IMR-90 (cell line): ENCODE measurements around the gene FAM83G. TPM values are rescaled to one million over a fixed set of nuclear protein-coding genes. Genes with fewer than 3 reads are reported as not detected.

Experiments
- ATAC-seq: fragments of 200-7000 bp; cut with Tn5 transposase; 2 replicates; pipeline ENCODE4 v1.9.1; 2020; ENCODE audit warnings: low read depth, mild to moderate bottlenecking, moderate library complexity
- BruUV-seq: library from RNA; stranded (reverse); fragments of 400-500 nt; replicated peaks from 2 replicates; lab custom pipeline; 2021; lab: Mats Ljungman, UMichigan
- CTCF ChIA-PET: fragments of 300-600 bp; formaldehyde crosslinking; extraction: SDS; loops from one replicate; lab custom pipeline; 2021; ENCODE audit warnings: antibody characterized with exemption; lab: Yijun Ruan, JAX
- POLR2A ChIA-PET: fragments of 300-600 bp; sonication (Branson Sonifier 250); formaldehyde crosslinking; loops from one replicate; lab custom pipeline; 2022; ENCODE audit warnings: antibody characterized with exemption; ENCODE audit not compliant: unreplicated experiment; lab: Charles Lee
- DNase-seq: peaks from one replicate; pipeline ENCODE4 v3.0.0; 2013
- H2AFZ ChIP-seq: replicated peaks from 2 replicates; pipeline ENCODE3; 2013; ENCODE audit warnings: low read length, mild to moderate bottlenecking; ENCODE audit not compliant: poor library complexity
- H2AK5ac ChIP-seq: 2 replicates; pipeline ENCODE4 v1.6.1; 2013; ENCODE audit warnings: low read depth, low read length, inconsistent platforms
- H2AK9ac ChIP-seq: replicated peaks from 2 replicates; pipeline ENCODE3; 2013; ENCODE audit warnings: mild to moderate bottlenecking, low read depth, low read length, moderate library complexity; ENCODE audit not compliant: poor library complexity
- H2BK120ac ChIP-seq: 2 replicates; pipeline ENCODE4 v1.6.1; 2013; ENCODE audit warnings: low read depth, low read length, inconsistent platforms
- H2BK15ac ChIP-seq: 3 replicates; pipeline ENCODE4 v1.6.1; 2013; ENCODE audit warnings: low read depth, low read length, inconsistent platforms
- H2BK20ac ChIP-seq: 2 replicates; pipeline ENCODE4 v1.6.1; 2013; ENCODE audit warnings: low read depth, mild to moderate bottlenecking, inconsistent platforms, low read length, moderate library complexity
- H2BK5ac ChIP-seq: 2 replicates; pipeline ENCODE4 v1.6.1; 2013; ENCODE audit warnings: mild to moderate bottlenecking, low read depth, low read length, inconsistent platforms; ENCODE audit not compliant: poor library complexity, severe bottlenecking
- H3K14ac ChIP-seq: replicated peaks from 2 replicates; pipeline ENCODE4 v1.6.1; 2013; ENCODE audit warnings: low read depth, low read length, inconsistent platforms
- H3K18ac ChIP-seq: 2 replicates; pipeline ENCODE4 v1.6.1; 2013; ENCODE audit warnings: low read depth, low read length, control low read depth
- H3K23ac ChIP-seq: 2 replicates; pipeline ENCODE4 v1.6.1; 2013; ENCODE audit warnings: low read depth, low read length, inconsistent platforms
- H3K27ac ChIP-seq: 2 replicates; pipeline ENCODE4 v1.5.1; 2013; ENCODE audit warnings: mild to moderate bottlenecking, control low read depth, low read length; ENCODE audit not compliant: insufficient read depth
- H3K27me3 ChIP-seq: 2 replicates; pipeline ENCODE4 v1.6.1; 2013; ENCODE audit warnings: low read length; ENCODE audit not compliant: control insufficient read depth, insufficient read depth
- H3K36me3 ChIP-seq: 2 replicates; pipeline ENCODE4 v1.6.1; 2013; ENCODE audit warnings: low read length, mixed read lengths; ENCODE audit not compliant: control insufficient read depth, insufficient read depth
- H3K4ac ChIP-seq: 2 replicates; pipeline ENCODE4 v1.6.1; 2013; ENCODE audit warnings: low read depth, low read length, inconsistent platforms
- H3K4me1 ChIP-seq: 2 replicates; pipeline ENCODE4 v1.6.1; 2013; ENCODE audit warnings: low read length, mixed read lengths; ENCODE audit not compliant: control insufficient read depth, insufficient read depth
- H3K4me2 ChIP-seq: 2 replicates; pipeline ENCODE4 v1.6.1; 2013; ENCODE audit warnings: low read depth, mild to moderate bottlenecking, control low read depth, low read length, moderate library complexity
- H3K4me3 ChIP-seq: 2 replicates; pipeline ENCODE4 v1.5.1; 2013; ENCODE audit warnings: low read depth, mild to moderate bottlenecking, control low read depth, low read length, moderate library complexity; ENCODE audit not compliant: insufficient read depth
- H3K56ac ChIP-seq: 2 replicates; pipeline ENCODE4 v1.6.1; 2013; ENCODE audit warnings: low read length, inconsistent platforms; ENCODE audit not compliant: insufficient read depth; ENCODE audit errors: extremely low read depth
- H3K79me1 ChIP-seq, 2 experiments: 2 replicates each; pipeline ENCODE4 v1.6.1; 2013; ENCODE audit warnings: low read length in 2 of 2, inconsistent platforms in 1 of 2, low read depth in 1 of 2
- H3K9ac ChIP-seq: 2 replicates; pipeline ENCODE4 v1.6.1; 2013; ENCODE audit warnings: low read depth, low read length, control low read depth
- H3K9me1 ChIP-seq: 2 replicates; pipeline ENCODE4 v1.6.1; 2013; ENCODE audit warnings: low read length, inconsistent platforms; ENCODE audit not compliant: insufficient read depth
- H3K9me3 ChIP-seq: 2 replicates; pipeline ENCODE4 v1.6.1; 2013; ENCODE audit warnings: low read length; ENCODE audit not compliant: control insufficient read depth, insufficient read depth
- H4K20me1 ChIP-seq: 2 replicates; pipeline ENCODE4 v1.6.1; 2013; ENCODE audit warnings: low read length, inconsistent platforms; ENCODE audit not compliant: insufficient read depth
- H4K5ac ChIP-seq: 2 replicates; pipeline ENCODE4 v1.6.1; 2013; ENCODE audit warnings: mild to moderate bottlenecking, low read depth, low read length, control low read depth
- H4K8ac ChIP-seq, 2 experiments: 2 replicates each; pipeline ENCODE4 v1.6.1; 2013; ENCODE audit warnings: low read depth in 2 of 2, low read length in 2 of 2, control low read depth in 1 of 2, inconsistent platforms in 1 of 2
- H4K91ac ChIP-seq: 2 replicates; pipeline ENCODE4 v1.6.1; 2013; ENCODE audit warnings: low read depth, low read length, inconsistent platforms; ENCODE audit not compliant: insufficient read depth
- MAFK ChIP-seq: IDR thresholded peaks from 2 replicates; pipeline ENCODE4 v1.6.1; 2012; ENCODE audit warnings: low read depth, low read length, improper control_type of control experiment
- MAZ ChIP-seq: IDR thresholded peaks from 2 replicates; pipeline ENCODE4 v1.6.1; 2012; ENCODE audit warnings: low read depth, mild to moderate bottlenecking, low read length, improper control_type of control experiment, moderate library complexity, borderline replicate concordance
- MXI1 ChIP-seq: IDR thresholded peaks from 2 replicates; pipeline ENCODE4 v1.6.1; 2012; ENCODE audit warnings: low read depth, mild to moderate bottlenecking, low read length, moderate library complexity, borderline replicate concordance
- WGBS, 2 experiments: methylation state at CpG; one replicate each; pipeline versions ENCODE4 v1.1.5 to v1.1.7; 2013; ENCODE audit warnings: missing lambda C conversion rate in 2 of 2; ENCODE audit not compliant: insufficient read length in 1 of 2; ENCODE audit errors: extremely low coverage in 2 of 2; 5-methylcytosine and 5-hydroxymethylcytosine counted together
- dilution Hi-C: fragments of 300-500 bp; cut with HindIII; formaldehyde crosslinking; loops from one replicate; pipeline ENCODE4 v1.14.3; 2018; ENCODE audit warnings: low sequenced_read_pairs; ENCODE audit not compliant: unreplicated experiment
- in situ Hi-C: fragments of 300-500 bp; cut with MboI; formaldehyde crosslinking; loops from 3 replicates; pipeline ENCODE4 v1.14.3; 2019; ENCODE audit warnings: low sequenced_read_pairs, inconsistent platforms, mixed read lengths
- intact Hi-C: fragments of 100-400 bp; cut with micrococcal nuclease; formaldehyde crosslinking; loops from 2 replicates; pipeline ENCODE4 v1.10.0; 2022
- polyA plus RNA-seq, 3 experiments: library from polyadenylated mRNA; depleted of rRNA; stranded (reverse); fragments of >200 nt; gene quantifications; 2 replicates each; pipeline ENCODE4 v1.2.3, GENCODE V29; 2012; ENCODE audit warnings: low replicate concordance in 1 of 3
- total RNA-seq: library from RNA; depleted of rRNA; stranded (reverse); fragments of >200 nt; gene quantifications from 2 replicates; pipeline ENCODE4 v1.2.3, GENCODE V29; 2012

The FAM83G gene
- total and polyA plus RNA-seq, 2 of the 4 experiments (the other 2 are of a cell fraction) = 9.5 to 12.6 TPM

- ChIA-PET POLR2A (no interaction called here), CTCF (no interaction called here)
- Histone ChIP-seq H4K5ac (no peak overlapping the region), H3K4me1 (peaks cover 19% of the 10 kb centered on the region), H2AK9ac (peak overlapping the region; percentile 58), H2BK5ac (no peak overlapping the region), H2BK20ac (no peak overlapping the region), H3K27ac (no peak overlapping the region), H3K79me1 (peaks cover 2 to 5% of the 10 kb centered on the region in 2 experiments; a peak in 2 of 4 replicates), H3K4ac (no peak overlapping the region), H3K56ac (no peak overlapping the region), H3K36me3 (peaks cover 18% of the 10 kb centered on the region), H3K18ac (no peak overlapping the region), H3K9me3 (no peaks in the 10 kb centered on the region), H4K20me1 (no peaks in the 10 kb centered on the region), H3K23ac (no peak overlapping the region), H2AK5ac (peak overlapping the region; percentile 32; the same call in 1 of the 2 replicates), H4K8ac (no peak overlapping the region), H2BK15ac (no peak overlapping the region), H2AFZ (peak overlapping the region; percentile 63), H3K4me3 (no peak overlapping the region), H3K9ac (no peak overlapping the region), H2BK120ac (no peak overlapping the region), H3K4me2 (no peak overlapping the region; the same call in 1 of the 2 replicates), H3K14ac (no peak overlapping the region), H4K91ac (no peak overlapping the region), H3K27me3 (no peaks in the 10 kb centered on the region), H3K9me1 (peaks cover 9% of the 10 kb centered on the region; the same call in 1 of the 2 replicates)
- BruUV-seq = no TSS peak
- intact Hi-C loops (no loop called here), dilution Hi-C loops (no loop called here), in situ Hi-C loops (no loop called here)
- DNase-seq (peak; percentile 52), ATAC-seq (peak; percentile 80)
- TF ChIP-seq MXI1 (peak; percentile 40; the same call in 1 of the 2 replicates), MAZ (peak; percentile 32; the same call in 1 of the 2 replicates), MAFK (no peak)
- WGBS, 2 experiments = 49% methylated on average over 12 of the region's 19 CpGs; no CpG with 5 or more reads in 1 of the 2 experiments
These were observed 37.5 kb downstream of the FAM83G start for GRCh38 chr17:18966831-18967624.
